DMS 273 (cell line): ENCODE measurements around the gene GFOD1.
A peak's percentile ranks its signal among the peaks of the same experiment; 100 is the strongest.

Experiments
- DNase-seq: peaks from one replicate; lab custom pipeline; 2025; ENCODE audit not compliant: unreplicated experiment; lab: John Stamatoyannopoulos, UW

The GFOD1 gene

GRCh38 chr6:13383328-13384163, 103.9 kb downstream of the GFOD1 start:
- DNase-seq = peak; percentile 12

- DNase-seq = no peak
These were observed 106.6 kb downstream of the GFOD1 start for GRCh38 chr6:13380761-13381160.

- peak; percentile 75 for DNase-seq
These were observed 108.5 kb downstream of the GFOD1 start for GRCh38 chr6:13378669-13379590.

DNA sequence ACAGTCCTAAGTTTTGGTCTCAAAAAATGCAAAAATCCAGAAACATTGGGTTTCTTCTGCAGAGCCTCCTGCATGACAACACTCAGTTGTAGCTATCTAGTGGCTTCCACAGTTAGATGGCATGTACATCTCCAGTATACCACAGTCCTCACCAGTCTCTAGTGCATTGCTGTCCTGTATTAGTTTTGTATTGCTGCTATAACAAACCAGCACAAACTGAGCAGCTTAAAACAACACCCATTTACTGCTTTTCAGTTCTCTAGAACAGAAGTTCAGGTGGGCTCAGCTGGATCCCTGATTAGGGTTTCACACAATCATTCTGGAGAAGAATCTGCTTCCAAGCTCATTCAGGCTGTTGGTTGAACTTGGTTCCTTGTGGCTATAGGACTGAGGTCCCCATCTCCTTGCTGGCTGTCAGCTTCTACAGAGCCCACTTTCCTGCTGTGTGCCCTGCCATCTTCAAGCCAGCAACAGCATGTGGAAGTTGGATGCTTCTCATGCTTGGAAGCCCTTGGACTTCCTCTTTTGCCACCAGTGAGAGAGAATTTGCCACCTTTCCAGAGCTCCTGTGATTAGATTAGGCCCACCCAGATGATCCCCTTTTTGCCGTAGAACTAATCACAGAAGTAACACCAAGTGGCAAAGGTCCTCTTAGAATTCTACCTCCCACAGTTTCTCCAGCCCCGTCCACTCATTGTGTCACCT, 110.2 kb downstream of the GFOD1 start:
- no peak for DNase-seq

DNA sequence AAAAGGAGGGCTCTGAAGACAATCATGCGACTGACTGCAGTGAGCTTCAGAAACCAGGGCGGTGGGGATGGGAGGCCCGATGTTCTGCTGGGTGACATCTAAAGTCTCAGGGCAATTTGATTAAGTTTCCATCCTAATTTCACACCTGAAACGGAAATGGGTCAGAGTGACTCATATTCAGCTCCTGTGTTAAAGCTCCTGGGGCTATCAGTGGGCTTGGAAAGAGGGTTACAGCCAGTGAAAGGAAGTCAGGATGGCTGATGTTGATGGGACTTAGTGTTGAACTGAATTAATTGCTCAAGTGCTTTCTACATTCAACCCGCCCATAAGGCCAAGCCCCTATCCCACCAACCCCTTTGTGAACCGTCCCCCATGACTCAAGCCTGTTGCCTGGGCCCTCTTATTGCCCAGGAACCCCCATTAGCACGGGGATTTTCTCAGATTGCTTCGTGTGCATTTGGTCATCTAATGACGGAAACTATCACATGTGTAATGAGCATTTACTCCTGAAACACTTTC, 112.0 kb downstream of the GFOD1 start:
- DNase-seq = no peak

DNA sequence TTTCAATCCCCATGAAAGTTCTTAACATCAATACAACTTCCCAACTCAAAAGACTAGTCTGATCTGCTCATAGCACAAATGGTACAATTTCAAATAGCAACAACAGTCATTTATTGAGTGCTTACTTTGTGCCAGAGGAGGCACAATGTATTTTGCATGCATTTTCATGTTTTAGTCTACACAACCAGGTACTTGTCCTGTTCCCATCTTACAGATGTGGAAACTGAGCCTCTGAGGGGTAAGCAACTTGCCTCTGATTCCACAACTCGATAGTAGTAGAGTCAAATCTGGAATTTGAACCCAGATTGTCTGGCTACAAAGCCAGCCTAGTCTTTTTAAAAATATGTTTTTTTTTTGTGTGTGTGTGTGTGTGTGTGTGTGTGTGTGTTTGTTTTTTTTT, 113.5 kb downstream of the GFOD1 start:
- DNase-seq = no peak

DNA sequence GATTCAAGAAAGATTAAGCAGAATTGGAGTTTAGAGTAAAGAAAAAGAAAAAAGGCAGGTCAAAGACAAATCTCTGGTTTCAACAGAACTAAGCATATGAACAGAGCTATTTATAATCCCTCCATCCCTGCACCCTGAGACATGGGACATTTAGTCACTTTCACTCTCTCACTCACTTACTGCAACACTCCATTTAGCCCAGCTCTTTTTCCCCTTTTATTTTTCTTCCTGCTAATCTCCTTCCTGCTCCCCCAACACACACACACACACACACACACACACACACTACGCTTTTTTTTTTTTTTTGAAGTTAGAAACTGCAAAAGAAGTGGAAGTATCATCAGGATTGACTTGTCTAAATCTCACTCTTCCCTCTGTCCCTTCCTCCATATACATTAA, 113.9 kb downstream of the GFOD1 start:
- no peak for DNase-seq

DNA sequence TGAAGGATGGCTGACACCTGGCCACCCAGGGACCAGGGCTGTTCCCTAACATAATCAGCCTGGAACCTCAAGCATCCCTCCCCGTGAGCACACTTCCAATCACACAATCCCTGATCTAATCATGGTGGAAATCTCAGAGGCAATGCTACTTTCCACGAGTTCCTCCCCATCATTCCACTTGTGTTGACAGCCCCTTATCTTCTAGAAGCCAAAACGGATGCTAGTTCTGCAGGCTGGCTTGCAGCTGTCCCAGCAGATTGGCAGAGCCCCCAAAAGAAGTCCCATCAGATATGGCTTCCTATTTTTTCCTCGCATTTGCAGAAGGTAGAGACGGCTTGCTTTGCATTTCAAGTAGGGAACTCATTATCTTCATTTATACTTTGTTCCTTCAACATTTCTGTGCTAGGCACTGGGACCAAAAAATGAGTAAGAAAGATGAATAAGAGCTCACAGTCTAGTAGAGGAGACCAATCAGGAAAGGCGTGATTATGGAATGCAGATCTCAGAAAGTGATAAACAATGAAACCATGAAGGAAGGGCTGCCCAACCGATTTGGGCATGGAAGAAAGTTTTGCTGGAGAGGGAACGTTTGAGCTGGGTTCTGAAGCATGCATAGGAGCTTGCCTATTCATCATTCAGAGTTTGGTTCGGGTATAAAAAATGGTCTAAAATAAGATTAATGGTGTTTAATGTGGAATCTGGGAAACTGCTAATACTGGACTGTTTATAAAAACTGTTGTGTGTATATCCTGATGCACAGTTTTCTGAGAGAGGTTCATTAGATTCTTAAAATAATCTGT, 114.5 kb downstream of the GFOD1 start:
- no peak for DNase-seq

DNA sequence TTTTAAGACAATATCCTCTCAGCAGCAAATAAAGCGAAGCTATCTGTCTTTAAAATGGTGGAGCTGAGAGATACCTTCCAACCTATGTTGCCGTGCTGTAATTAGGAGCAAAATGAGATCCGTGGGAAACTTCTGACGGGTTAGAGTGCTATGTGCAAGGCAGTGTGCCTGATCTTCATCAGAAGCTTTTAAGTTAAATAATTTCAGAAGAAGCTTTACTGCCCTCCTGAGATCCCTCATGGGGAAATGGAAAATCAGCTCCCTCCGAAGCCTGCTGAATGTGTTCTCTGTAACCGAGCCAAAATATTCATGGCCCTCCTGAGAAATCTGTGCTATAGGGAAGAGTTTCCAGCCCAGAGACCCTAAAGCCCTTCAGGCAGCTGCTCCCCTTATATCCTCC, 115.3 kb downstream of the GFOD1 start:
- no peak for DNase-seq

DNA sequence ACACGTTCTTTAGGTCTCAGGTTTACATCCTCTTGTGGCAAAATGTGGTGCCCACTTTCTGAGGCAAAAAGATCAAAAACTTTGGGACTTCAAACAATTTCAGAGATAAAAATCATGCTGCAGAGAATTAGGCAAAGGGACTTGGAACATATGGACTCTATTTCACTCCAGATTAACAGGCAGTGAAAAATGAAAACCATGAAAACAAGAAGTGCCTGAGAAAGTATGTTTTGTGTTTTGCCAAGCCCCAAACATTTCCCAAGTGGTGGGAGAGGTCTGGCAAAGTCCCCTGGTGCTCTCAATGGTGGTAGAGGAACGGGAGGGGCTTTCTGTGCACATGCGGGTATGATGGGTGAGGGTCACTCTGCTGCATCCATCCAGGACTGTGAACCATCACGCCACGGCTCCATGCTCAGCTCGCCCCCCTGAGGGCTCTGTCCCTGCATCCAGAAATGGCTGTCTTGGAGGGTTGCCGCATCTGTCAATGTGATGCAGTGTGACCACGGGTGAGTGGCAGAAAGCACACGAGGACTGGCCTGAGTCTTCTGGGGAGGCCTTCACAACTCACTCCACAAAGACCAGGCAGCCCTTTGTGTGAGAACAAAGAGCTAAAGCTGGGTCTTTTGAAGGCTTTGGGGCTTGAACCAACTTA, 115.9 kb downstream of the GFOD1 start:
- DNase-seq = no peak

DNA sequence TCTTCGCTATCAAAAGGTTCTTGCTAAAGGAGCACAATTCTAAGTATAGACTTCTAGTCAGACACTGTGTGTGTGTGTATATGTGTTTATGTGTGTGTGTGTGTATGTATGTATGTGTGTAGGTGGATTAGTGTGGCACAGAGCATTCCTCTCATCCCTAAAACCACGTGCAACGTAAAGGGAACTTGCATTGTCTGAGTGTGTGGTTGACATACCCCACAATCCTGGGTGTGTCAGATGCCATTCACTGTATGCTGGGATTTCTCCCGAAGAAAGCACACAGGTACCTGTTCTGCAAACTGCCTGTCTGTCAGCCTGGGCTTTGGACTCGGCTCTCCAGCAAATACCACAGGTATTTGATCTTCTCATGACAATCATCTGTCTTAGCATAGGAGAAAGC, 116.8 kb downstream of the GFOD1 start:
- no peak for DNase-seq

- no peak for DNase-seq
These were observed 117.8 kb downstream of the GFOD1 start for GRCh38 chr6:13369591-13369990.

GRCh38 chr6:13368731-13369115, 118.7 kb downstream of the GFOD1 start:
- no peak for DNase-seq

GRCh38 chr6:13368079-13368730, 119.2 kb downstream of the GFOD1 start:
- DNase-seq = peak; percentile 31

DNA sequence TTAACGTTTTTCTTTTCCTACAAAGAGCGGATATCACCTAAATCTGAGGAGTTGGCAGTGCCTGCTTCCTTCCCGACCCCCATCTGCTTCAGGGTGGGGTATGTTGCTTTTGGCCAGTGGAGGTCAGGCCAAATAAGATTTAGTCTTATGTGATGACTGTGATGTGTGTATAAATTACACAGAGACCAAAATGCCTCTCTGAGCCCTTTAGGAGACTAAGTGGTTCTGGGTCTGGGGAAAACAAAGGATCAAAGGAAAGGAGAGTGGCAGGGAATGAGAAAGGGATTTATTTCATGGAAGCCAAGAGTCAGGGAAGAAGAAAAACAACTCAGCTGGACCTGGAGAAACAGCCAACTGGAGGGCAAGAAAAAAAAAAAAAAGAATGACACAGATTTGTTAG, 120.0 kb downstream of the GFOD1 start:
- DNase-seq = no peak

DNA sequence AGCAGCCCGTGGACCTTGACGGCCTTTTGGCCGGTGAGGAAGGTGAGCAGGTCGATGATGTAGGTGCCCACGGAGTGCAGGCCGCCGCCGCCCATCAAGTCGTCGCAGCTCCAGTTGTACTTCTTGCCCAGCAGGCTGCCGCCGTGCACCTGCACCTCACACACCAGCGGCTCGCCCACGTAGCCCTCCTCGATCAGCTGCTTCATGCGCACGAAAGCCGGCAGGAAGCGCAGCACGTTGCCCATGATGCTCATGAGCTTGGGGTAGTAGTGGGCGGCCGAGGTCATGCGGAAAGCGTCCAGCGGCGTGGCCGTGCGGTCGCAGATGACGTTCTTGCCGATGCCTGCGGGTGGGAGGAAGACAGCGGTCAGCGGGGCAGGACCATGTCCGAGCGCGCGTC, 122.1 kb downstream of the GFOD1 start:
- DNase-seq = no peak

DNA sequence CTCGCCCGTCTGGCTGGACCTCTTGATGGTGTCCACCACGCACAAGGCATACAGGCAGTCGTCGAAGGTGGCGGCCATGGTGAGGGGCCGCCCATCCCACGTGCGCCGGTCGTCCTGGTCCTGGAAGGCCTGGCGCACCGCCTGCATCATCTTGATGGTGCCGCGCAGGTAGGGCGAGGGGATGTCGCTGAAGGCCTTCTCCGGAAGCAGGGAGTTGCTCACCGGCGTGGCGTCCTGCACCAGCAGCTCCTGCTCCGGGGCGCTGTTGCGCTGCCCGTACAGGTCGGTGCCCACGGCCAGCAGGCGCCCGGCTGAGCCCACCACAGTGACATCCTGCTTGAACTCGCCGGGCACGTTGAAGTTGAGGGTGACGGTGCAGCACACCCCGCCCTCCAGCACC, 122.6 kb downstream of the GFOD1 start:
- DNase-seq = no peak

DNA sequence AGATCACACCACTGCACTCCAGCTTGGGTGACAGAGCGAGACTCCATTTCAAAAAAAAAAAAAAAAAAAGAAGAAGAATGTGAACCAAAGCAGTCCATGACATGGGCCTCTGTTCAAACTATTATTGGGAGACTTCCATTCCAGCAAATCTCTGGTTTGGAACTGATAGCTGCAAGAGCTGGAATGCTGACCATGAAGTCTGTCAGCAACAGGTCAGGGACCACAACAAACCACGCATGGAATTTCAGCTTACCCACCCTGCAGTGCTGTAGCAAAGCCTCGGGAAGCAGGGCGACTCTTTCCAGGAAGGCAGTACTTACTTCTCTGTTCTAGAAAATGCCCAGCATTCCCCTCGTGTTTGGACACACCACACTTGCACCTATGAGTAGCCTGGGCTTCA, 125.0 kb downstream of the GFOD1 start:
- DNase-seq = no peak
